Umbilical cord (tissue), 1 donor: Measurements from ENCODE around the gene ZBTB38. TPM values are rescaled to one million over a fixed set of nuclear protein-coding genes. Genes with fewer than 3 reads are reported as not detected.

Experiments used
- total RNA-seq: library from RNA; depleted of rRNA; stranded (reverse); fragments of >200 nt; gene quantifications from one replicate; pipeline ENCODE4 v1.2.3, GENCODE V29; 2014; ENCODE audit warnings: low replicate concordance; ENCODE audit not compliant: insufficient read depth

Gene ZBTB38
- total RNA-seq, 1 donor from 2014 or later: 129 TPM

Other genes starting within 250 kb of the ZBTB38 start
- 28.2 TPM for gene PXYLP1, start 136.7 kb upstream of the ZBTB38 start, total RNA-seq
- 16.9 TPM for gene RASA2, start 118.5 kb downstream of the ZBTB38 start, total RNA-seq